ENCODE data around the gene STAB2.

The STAB2 gene

GRCh38 chr12:103583008-103583407 lies 4.1 kb upstream of the STAB2 start:
- DNase-seq: no peak

DNA sequence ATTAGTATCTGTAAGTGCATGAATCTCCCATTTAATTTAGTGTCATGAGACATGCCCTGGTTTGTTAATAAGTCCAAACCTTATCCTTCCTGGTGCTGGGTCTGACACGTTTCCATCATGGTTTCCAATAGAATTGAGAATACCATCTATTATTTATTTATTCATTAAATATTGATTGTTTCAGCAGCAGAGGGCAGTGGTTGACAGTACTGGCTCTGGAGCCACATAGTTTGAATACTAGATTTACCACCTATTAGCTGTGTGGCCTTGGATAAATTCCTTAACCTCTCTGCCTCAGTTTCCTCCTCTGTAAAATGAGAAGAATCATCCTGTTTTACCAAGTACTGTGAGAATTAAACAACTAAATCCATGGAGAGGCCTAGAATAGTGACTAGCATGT lies 941 bp upstream of the STAB2 start:
- no peak for DNase-seq

GRCh38 chr12:103588680-103589079 lies 1.6 kb downstream of the STAB2 start:
- no peak for DNase-seq

- DNase-seq: no peak
Observed at GRCh38 chr12:103589517-103589916, 2.4 kb downstream of the STAB2 start.

DNA sequence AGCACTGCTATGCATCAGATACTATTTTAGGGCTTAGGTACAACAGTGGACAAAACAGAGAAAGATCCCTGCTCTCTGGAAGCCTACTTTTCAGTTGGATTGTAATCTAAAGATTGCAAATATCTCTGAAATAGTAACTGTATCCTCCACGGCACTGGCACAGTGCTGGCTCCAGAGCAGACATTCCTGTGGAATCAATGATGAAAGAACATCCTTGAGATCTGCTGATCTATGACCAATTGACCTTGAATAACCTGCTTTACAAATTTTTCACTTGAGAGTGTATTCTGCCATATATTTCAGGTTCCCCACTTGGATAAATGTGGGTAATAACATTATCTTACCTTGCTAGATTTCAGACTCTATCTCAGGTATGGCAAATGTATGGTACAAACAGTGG lies 3.2 kb downstream of the STAB2 start:
- no peak for DNase-seq

- DNase-seq: no peak
Observed at GRCh38 chr12:103596981-103597380, 9.9 kb downstream of the STAB2 start.

- no peak for DNase-seq
Observed at GRCh38 chr12:103599274-103599673, 12.2 kb downstream of the STAB2 start.

- no peak for DNase-seq
Observed at GRCh38 chr12:103600967-103601728, 14.1 kb downstream of the STAB2 start.

- DNase-seq: no peak
Observed at GRCh38 chr12:103620395-103620794, 33.3 kb downstream of the STAB2 start.

DNA sequence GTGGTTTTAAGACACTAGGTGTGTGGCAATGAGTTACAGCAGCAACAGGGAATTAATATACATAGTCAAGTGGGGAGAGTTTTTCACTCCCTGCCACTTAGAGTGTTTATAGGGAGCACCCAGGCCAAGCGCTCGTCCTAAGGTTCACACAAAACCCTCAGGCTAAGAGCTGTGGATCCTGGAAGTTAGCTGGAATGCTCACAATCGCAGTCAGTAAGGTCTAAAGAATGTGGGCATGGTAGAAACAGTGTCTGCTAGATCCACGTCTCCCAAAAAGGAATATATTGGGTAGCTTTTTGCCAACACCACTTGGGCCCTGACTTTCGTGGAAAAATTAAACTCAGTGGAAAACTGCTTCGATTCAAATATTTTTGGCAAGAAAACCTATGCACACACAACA lies 36.6 kb downstream of the STAB2 start:
- DNase-seq: no peak

GRCh38 chr12:103626498-103626897 lies 39.4 kb downstream of the STAB2 start:
- DNase-seq: no peak

DNA sequence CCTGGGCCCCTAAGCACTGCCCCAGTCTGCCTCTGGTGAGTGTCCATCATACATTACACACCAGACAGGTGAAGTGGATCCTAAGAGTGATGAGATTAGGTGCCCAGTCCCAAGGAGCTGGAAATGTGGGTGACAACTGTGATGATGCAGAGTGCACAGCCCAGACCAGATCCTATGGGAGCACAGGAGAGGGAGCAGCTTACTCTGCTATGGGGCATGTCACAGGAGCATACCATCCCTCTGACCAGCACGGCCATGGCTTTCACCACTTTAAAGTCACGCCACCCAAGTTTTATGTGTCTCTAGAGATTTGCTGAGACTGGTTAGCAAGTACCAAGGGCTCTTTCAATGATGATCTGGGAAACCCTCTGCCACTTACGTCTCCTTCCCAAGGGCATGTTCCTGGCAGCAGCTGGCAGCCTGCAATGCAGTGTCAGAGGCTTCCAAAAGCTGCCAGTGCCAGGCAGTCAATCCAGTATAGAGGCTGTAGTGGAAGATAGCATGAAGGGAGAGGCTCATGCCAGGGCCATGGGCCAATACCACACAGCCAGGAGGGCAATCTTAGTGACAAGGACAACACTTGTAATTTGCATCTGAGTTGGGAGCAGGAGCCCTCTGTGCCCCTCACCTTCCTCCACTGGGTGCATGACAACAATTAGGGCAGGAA lies 40.2 kb downstream of the STAB2 start:
- no peak for DNase-seq

GRCh38 chr12:103632554-103633216 lies 45.6 kb downstream of the STAB2 start:
- no peak for DNase-seq

DNA sequence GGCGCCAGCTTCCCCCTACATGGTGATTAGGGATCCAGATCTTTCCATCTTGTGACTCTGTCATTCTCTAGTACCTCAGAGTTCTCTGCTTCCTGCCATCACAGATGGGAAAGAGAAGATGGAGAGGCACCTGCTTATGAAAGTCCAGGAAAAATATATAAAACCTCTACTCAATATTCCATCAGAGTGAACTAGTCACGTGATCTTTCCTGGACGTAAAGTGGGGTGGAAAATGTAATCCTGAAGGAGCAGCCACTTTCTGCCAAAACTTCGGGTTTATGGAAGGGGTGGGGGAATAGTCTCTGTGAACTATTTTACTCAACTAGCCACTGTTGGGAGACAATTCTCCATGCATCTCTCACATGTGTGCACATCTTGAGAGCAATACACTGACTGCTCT lies 47.7 kb downstream of the STAB2 start:
- DNase-seq: no peak

DNA sequence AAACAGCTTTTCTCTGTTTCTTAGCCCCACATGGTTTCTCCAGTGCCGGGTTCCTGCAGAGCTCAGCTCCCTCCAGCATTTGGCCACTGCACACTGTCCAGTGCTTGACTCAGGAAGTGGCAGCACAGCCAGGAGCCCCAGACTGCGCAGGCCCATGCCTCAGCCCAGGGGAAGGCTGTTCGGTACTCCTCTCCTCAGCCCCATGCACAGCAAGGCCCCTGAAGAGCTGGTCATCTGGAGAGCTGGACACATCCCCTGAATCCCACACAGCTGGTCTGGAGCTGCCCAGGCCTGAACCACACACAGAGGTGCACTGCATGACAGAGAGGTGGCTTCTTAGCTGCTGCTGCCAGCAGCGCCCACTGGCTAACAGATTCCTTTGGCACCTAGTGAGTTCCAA lies 48.3 kb downstream of the STAB2 start:
- DNase-seq: no peak

DNA sequence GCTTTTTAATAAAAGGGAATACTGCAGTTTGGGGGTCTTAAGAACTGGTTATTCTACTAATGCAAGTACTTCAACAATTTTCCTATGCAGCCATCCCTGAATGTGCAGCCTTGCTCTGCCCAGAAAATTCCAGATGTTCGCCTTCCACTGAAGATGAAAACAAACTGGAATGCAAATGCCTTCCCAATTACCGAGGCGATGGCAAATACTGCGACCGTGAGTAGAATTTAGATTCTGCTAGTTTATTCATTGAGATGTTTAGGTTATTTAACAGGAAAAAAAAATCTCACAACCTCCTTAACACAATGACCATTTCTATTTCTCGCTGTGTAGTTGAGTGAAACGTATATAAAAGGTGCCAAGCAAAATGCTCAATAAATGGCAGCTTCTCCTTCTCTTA lies 49.9 kb downstream of the STAB2 start:
- no peak for DNase-seq

DNA sequence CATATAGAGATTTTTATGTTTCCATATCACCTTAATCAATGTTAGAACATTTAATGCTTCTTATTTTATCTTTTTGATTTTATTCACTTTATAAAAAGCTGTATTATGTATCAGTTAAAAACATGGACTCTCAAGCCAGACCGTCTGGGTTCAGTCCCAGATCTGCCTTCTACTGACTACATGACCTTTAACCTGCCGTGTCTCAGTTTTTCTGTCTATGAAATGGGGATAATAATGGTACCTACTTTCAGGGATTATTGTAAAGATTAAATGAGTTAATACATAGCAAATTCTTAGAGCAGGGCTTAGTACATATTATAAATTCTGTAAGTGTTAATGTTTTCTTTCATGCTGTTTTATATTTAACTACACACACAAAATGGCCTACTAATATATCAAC lies 50.4 kb downstream of the STAB2 start:
- DNase-seq: no peak

DNA sequence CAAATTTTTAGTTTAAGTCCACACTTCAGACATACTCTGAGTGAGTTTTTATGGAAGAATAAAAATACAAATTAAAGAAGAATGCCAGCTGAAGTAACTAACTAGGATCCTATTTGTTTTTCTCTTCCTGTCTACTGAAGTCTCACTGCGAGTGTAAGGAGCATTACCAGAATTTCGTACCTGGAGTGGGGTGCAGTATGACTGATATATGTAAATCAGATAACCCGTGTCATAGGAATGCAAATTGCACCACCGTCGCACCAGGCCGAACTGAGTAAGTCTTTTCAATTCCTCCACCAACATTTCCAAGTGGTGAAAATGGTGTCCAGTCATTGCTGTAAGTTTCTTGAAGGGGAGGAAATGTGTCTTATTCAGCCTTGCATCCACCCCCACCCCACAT lies 52.9 kb downstream of the STAB2 start:
- no peak for DNase-seq

DNA sequence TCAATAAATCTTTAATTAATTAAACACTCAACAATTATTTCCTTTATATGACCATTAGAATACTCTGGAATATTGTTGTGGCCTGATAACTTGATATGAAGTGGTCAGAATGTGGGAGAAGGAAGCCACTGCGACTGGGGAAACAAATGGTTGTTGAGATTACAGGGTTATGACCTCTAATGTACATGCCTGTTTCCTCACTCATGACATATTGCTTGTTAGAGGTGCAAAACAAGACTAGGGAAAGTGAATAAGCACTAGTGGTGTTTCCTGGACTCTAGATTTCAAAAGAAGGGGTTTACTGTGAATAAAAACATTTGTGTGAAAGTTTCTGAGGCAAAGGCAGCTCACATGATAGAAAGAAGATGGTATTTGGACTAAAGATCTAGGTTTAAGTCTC lies 53.3 kb downstream of the STAB2 start:
- DNase-seq: no peak

- DNase-seq: no peak
Observed at GRCh38 chr12:103640831-103641230, 53.8 kb downstream of the STAB2 start.

DNA sequence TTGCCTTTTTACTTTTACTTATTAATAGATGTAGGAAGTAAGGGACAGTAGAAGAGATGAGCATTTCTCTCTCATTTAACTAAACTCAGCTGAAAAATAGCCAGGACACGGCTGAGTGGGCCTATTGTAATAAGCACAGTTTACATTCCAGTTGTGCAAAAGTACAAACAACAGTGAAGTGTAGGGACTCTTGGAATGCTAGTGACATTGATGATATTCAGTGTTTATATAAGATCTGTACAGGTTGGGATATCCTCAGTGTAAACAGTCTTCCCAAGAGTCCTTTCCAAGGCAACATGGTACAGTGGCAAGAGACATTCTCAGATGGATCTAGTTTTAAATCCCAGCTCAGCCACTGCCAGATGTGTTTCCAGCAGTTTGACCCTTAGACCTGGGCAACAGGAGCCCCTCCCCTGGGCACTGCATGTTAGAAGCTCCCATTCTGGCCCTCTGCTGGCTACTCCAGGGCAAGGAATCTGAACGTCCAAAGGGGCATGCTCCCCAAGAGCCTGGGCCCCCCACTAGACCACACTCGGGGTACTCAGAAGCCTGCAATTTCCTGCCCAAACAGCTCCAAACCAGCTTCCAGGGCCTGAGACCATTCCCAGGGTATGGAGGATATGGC lies 55.3 kb downstream of the STAB2 start:
- DNase-seq: no peak

DNA sequence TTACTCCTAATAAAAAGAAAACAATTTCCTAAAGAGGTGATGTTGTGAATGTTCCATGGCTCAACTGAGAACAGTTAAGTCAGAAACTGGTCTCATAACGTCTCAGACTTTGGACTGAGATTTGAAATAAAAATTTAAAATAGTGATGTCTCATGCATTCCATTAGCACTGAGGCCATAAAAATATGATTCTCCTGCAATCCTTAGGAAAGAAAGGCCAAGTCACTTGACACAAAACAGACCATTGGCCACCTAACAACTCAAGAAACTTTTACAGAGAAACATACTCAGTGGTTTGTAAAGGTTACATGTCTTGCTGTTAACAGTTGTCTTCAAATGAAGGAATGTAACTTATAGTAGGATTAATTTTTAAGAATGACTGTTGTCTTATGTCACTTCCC lies 58.1 kb downstream of the STAB2 start:
- no peak for DNase-seq

GRCh38 chr12:103647267-103647666 lies 60.2 kb downstream of the STAB2 start:
- no peak for DNase-seq

- no peak for DNase-seq
Observed at GRCh38 chr12:103652808-103653207, 65.7 kb downstream of the STAB2 start.
